ENCODE measurements around the gene SWT1. TPM values are rescaled to one million over a fixed set of nuclear protein-coding genes. Genes with fewer than 3 reads are reported as not detected.

Gene SWT1
- total and polyA plus RNA-seq, 9 of the 15 experiments (the other 6 are each of a cell fraction or from before 2014, with no cell fraction given): 1.5 to 3.4 (median 2.3) TPM

- TF ChIP-seq MTA3 (IDR thresholded peaks at IDR 0.05; ENCODE audit: borderline replicate concordance) (peak; percentile 63; the same call in 1 of the 2 replicates), HDAC2 (IDR thresholded peaks at IDR 0.05) (peak; percentile 52; the same call in 1 of the 2 replicates), DPF2 (IDR thresholded peaks at IDR 0.05) (0 out of 2 replicates have a peak, but pooled peaks have one; percentile 24), MNT (conservative IDR thresholded peaks at IDR 0.05) (peak; percentile 22 to 40; a peak in 1 of 4 replicates), L3MBTL2 (IDR thresholded peaks at IDR 0.05) (peak; percentile 54), ZNF24 (IDR thresholded peaks at IDR 0.05) (0 out of 2 replicates have a peak, but pooled peaks have one; percentile 43), ARID2 (IDR thresholded peaks at IDR 0.05) (peak; percentile 88), NONO (IDR thresholded peaks at IDR 0.05; ENCODE audit: low read depth in 2 of 2, low read length in 1 of 2) (peak in 1 of 2 experiments; percentile 69; a peak in 1 of 4 replicates), CCAR2 (IDR thresholded peaks at IDR 0.05; ENCODE audit: low read depth, low read length) (no peak), ZNF347 (CRISPR knock-in tag; IDR thresholded peaks at IDR 0.05; ENCODE audit: low read depth) (no peak), MAZ (CRISPR knock-in tag; conservative IDR thresholded peaks at IDR 0.05 in 1 of 2, IDR thresholded peaks at IDR 0.05 in 1 of 2) (peak; percentile 33 to 36; a peak in 1 of 4 replicates), DDX20 (tag; IDR thresholded peaks at IDR 0.05; ENCODE audit: low read depth) (no peak), ZKSCAN8 (CRISPR knock-in tag; IDR thresholded peaks at IDR 0.05) (no peak), CHD2 (IDR thresholded peaks at IDR 0.05; ENCODE audit: low read depth, low read length) (no peak), TOE1 (IDR thresholded peaks at IDR 0.05; ENCODE audit: borderline replicate concordance) (peak; percentile 75), TOE1 (CRISPR knock-in tag; IDR thresholded peaks at IDR 0.05; ENCODE audit: borderline replicate concordance, low read depth) (no peak)
- TF ChIP-seq, protein P1, sequence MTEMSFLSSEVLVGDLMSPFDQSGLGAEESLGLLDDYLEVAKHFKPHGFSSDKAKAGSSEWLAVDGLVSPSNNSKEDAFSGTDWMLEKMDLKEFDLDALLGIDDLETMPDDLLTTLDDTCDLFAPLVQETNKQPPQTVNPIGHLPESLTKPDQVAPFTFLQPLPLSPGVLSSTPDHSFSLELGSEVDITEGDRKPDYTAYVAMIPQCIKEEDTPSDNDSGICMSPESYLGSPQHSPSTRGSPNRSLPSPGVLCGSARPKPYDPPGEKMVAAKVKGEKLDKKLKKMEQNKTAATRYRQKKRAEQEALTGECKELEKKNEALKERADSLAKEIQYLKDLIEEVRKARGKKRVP (CRISPR knock-in tag; IDR thresholded peaks at IDR 0.05): no peak
- TF ChIP-seq, protein P2, sequence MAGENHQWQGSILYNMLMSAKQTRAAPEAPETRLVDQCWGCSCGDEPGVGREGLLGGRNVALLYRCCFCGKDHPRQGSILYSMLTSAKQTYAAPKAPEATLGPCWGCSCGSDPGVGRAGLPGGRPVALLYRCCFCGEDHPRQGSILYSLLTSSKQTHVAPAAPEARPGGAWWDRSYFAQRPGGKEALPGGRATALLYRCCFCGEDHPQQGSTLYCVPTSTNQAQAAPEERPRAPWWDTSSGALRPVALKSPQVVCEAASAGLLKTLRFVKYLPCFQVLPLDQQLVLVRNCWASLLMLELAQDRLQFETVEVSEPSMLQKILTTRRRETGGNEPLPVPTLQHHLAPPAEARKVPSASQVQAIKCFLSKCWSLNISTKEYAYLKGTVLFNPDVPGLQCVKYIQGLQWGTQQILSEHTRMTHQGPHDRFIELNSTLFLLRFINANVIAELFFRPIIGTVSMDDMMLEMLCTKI (IDR thresholded peaks at IDR 0.05; ENCODE audit: partially characterized antibody): no peak
- TF ChIP-seq, protein P3, sequence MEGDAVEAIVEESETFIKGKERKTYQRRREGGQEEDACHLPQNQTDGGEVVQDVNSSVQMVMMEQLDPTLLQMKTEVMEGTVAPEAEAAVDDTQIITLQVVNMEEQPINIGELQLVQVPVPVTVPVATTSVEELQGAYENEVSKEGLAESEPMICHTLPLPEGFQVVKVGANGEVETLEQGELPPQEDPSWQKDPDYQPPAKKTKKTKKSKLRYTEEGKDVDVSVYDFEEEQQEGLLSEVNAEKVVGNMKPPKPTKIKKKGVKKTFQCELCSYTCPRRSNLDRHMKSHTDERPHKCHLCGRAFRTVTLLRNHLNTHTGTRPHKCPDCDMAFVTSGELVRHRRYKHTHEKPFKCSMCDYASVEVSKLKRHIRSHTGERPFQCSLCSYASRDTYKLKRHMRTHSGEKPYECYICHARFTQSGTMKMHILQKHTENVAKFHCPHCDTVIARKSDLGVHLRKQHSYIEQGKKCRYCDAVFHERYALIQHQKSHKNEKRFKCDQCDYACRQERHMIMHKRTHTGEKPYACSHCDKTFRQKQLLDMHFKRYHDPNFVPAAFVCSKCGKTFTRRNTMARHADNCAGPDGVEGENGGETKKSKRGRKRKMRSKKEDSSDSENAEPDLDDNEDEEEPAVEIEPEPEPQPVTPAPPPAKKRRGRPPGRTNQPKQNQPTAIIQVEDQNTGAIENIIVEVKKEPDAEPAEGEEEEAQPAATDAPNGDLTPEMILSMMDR (IDR thresholded peaks at IDR 0.05 in 2 of 3, conservative IDR thresholded peaks at IDR 0.05 in 1 of 3; ENCODE audit: insufficient read depth in 2 of 3, low read depth in 1 of 3, low read length in 3 of 3): peak; percentile 82 to 97 (median 82)
- TF ChIP-seq, protein P4, sequence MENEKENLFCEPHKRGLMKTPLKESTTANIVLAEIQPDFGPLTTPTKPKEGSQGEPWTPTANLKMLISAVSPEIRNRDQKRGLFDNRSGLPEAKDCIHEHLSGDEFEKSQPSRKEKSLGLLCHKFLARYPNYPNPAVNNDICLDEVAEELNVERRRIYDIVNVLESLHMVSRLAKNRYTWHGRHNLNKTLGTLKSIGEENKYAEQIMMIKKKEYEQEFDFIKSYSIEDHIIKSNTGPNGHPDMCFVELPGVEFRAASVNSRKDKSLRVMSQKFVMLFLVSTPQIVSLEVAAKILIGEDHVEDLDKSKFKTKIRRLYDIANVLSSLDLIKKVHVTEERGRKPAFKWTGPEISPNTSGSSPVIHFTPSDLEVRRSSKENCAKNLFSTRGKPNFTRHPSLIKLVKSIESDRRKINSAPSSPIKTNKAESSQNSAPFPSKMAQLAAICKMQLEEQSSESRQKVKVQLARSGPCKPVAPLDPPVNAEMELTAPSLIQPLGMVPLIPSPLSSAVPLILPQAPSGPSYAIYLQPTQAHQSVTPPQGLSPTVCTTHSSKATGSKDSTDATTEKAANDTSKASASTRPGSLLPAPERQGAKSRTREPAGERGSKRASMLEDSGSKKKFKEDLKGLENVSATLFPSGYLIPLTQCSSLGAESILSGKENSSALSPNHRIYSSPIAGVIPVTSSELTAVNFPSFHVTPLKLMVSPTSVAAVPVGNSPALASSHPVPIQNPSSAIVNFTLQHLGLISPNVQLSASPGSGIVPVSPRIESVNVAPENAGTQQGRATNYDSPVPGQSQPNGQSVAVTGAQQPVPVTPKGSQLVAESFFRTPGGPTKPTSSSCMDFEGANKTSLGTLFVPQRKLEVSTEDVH (IDR thresholded peaks at IDR 0.05; ENCODE audit: low read depth, partially characterized antibody): peak; percentile 67
Measured at GRCh38 chr1:185170291-185170848, 13.4 kb downstream of the SWT1 start (continued).
